ENCODE measurements around the gene MSANTD1.

Gene MSANTD1

GRCh38 chr4:3250438-3250955 lies 1.5 kb downstream of the MSANTD1 start:
- DNase-seq = no peak

- no peak for DNase-seq
Observed at GRCh38 chr4:3250956-3251690, 2.2 kb downstream of the MSANTD1 start.

GRCh38 chr4:3251691-3252479 lies 2.9 kb downstream of the MSANTD1 start:
- no peak for DNase-seq

GRCh38 chr4:3252480-3252828 lies 3.5 kb downstream of the MSANTD1 start:
- DNase-seq = no peak

GRCh38 chr4:3252831-3253641 lies 4.1 kb downstream of the MSANTD1 start:
- DNase-seq = no peak

GRCh38 chr4:3253808-3254207 lies 4.8 kb downstream of the MSANTD1 start:
- DNase-seq = no peak

- DNase-seq = no peak
Observed at GRCh38 chr4:3254302-3255131, 5.6 kb downstream of the MSANTD1 start.

GRCh38 chr4:3255611-3256186 lies 6.7 kb downstream of the MSANTD1 start:
- DNase-seq = no peak

GRCh38 chr4:3256230-3257102 lies 7.5 kb downstream of the MSANTD1 start:
- no peak for DNase-seq

GRCh38 chr4:3257103-3257555 lies 8.2 kb downstream of the MSANTD1 start:
- DNase-seq = no peak

- no peak for DNase-seq
Observed at GRCh38 chr4:3257556-3258482, 8.9 kb downstream of the MSANTD1 start.

- no peak for DNase-seq
Observed at GRCh38 chr4:3261411-3262207, 12.7 kb downstream of the MSANTD1 start.

GRCh38 chr4:3262208-3263052 lies 13.5 kb downstream of the MSANTD1 start:
- DNase-seq = no peak

GRCh38 chr4:3263053-3263875 lies 14.3 kb downstream of the MSANTD1 start:
- DNase-seq = no peak

GRCh38 chr4:3263876-3264193 lies 14.9 kb downstream of the MSANTD1 start:
- no peak for DNase-seq

GRCh38 chr4:3266076-3266475 lies 17.1 kb downstream of the MSANTD1 start:
- DNase-seq = no peak
